Peyer's patch (tissue), 4 donors: ENCODE results near the gene BUD23. TPM values are rescaled to one million over a fixed set of nuclear protein-coding genes. Genes with fewer than 3 reads are reported as not detected.
"Not testable (repeated sequence)": the region's sequence is repeated elsewhere in the genome, so short reads cannot be mapped to it uniquely, and the experiment has no call there.

Experiments used
- DNase-seq, 3 donors: peaks; one replicate each; pipeline ENCODE4 v3.0.0-alpha.2; 2017 to 2019
- H3K27ac ChIP-seq, 4 donors: fragments of 200-600 bp; sonication (generic); one replicate each; pipeline ENCODE4 v1.5.1; 2016 to 2019
- H3K27me3 ChIP-seq, 2 donors: fragments of 200-600 bp; sonication (generic); one replicate each; pipeline ENCODE4 v1.5.1; 2019
- H3K36me3 ChIP-seq, 3 donors: fragments of 200-600 bp; sonication (generic); one replicate each; pipeline ENCODE4 v1.5.1; 2016 to 2019
- H3K4me1 ChIP-seq, 4 donors: fragments of 200-600 bp; sonication (generic); one replicate each; pipeline ENCODE4 v1.5.1; 2016 to 2019
- H3K4me3 ChIP-seq, 4 donors: fragments of 200-600 bp; sonication (generic); 1 replicate in 3 of 4; 2 replicates in 1 of 4; pipeline ENCODE4 v1.5.1; 2016 to 2019; ENCODE audit warnings: mild to moderate bottlenecking in 1 of 4
- H3K9me3 ChIP-seq, 4 donors: fragments of 200-600 bp; sonication (generic); one replicate each; pipeline ENCODE4 v1.5.1; 2016 to 2019; ENCODE audit warnings: mild to moderate bottlenecking in 1 of 4
- POLR2A ChIP-seq, 2 donors: fragments of 450-650 bp; IDR thresholded peaks; one replicate each; pipeline ENCODE4 v1.5.1; 2017; ENCODE audit warnings: antibody characterized with exemption in 2 of 2, mild to moderate bottlenecking in 2 of 2, moderate library complexity in 2 of 2
- total RNA-seq, 4 donors: library from RNA; depleted of rRNA; stranded (reverse); fragments of >200 nt; gene quantifications; one replicate each; pipeline ENCODE4 v1.1.0, GENCODE V29; 2016
- TF ChIP-seq, protein P1 (sequence below), 6 experiments: fragments of 450-650 bp in 4 of 6; fragments of 200-600 bp in 2 of 6; sonication (generic) in 1 of 6; IDR thresholded peaks; one replicate each; pipeline ENCODE4 v1.5.1; 2017 to 2019; ENCODE audit warnings: antibody characterized with exemption in 6 of 6, mild to moderate bottlenecking in 3 of 6, moderate library complexity in 1 of 6

Gene BUD23
- total RNA-seq, 4 donors from 2014 or later = 34.5 to 48.7 (median 44.1) TPM

DNA sequence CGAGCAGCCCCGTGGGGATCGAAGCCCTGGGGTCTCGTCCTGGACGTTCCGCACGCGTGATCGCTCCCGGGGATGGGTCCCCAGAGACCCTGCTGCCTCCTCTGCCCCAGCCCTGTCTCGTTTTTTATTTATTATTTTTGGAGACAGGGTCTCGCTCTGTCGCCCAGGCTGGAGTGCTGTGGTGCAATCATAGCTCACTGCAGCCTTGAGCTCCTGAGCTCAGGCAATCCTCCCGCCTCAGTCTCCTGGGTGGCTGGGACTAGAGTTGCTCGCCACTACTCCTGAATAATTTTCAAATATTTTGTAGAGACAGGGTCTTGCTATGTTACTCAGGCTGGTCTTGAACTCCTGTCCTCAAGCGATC is 36.4 kb downstream of the BUD23 start:
- no peak for DNase-seq
- Histone ChIP-seq H3K4me1 (peaks cover 0 to 43% (median 13%) of the 10 kb centered on the region in 4 donors), H3K27ac (peak overlapping the region in 1 of 4 donors; percentile 30), H3K36me3 (no peaks in the 10 kb centered on the region), H3K9me3 (no peaks in the 10 kb centered on the region), H3K27me3 (no peaks in the 10 kb centered on the region), H3K4me3 (peak overlapping the region; percentile 13 to 92 (median 72))
- TF ChIP-seq, protein P1, sequence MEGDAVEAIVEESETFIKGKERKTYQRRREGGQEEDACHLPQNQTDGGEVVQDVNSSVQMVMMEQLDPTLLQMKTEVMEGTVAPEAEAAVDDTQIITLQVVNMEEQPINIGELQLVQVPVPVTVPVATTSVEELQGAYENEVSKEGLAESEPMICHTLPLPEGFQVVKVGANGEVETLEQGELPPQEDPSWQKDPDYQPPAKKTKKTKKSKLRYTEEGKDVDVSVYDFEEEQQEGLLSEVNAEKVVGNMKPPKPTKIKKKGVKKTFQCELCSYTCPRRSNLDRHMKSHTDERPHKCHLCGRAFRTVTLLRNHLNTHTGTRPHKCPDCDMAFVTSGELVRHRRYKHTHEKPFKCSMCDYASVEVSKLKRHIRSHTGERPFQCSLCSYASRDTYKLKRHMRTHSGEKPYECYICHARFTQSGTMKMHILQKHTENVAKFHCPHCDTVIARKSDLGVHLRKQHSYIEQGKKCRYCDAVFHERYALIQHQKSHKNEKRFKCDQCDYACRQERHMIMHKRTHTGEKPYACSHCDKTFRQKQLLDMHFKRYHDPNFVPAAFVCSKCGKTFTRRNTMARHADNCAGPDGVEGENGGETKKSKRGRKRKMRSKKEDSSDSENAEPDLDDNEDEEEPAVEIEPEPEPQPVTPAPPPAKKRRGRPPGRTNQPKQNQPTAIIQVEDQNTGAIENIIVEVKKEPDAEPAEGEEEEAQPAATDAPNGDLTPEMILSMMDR (IDR thresholded peaks at IDR 0.05) = no peak
- no peak for TF ChIP-seq POLR2A (IDR thresholded peaks at IDR 0.05)

DNA sequence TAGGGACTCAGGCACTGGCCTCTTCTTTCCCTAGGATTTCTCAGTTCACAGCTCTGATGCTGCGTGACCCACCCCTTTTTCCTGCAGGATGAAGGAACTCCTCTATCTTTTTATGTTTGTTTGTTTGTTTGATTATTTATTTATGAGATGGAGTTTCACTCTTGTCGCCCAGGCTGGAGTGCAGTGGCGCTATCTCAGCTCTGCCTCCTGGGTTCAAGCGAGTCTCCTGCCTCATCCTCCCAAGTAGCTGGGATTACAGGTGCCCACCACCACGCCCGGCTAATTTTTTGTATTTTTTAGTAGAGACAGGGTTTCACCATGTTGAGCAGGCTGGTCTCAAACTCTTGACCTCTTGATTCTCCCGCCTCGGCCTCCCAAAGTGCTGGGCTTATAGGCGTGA is 37.0 kb downstream of the BUD23 start:
- H3K36me3 ChIP-seq, H3K27me3 ChIP-seq, H3K27ac ChIP-seq, H3K4me3 ChIP-seq, H3K9me3 ChIP-seq, DNase-seq: not testable (repeated sequence)
- peaks cover 0 to 40% (median 13%) of the 10 kb centered on the region in 4 donors for H3K4me1 ChIP-seq

DNA sequence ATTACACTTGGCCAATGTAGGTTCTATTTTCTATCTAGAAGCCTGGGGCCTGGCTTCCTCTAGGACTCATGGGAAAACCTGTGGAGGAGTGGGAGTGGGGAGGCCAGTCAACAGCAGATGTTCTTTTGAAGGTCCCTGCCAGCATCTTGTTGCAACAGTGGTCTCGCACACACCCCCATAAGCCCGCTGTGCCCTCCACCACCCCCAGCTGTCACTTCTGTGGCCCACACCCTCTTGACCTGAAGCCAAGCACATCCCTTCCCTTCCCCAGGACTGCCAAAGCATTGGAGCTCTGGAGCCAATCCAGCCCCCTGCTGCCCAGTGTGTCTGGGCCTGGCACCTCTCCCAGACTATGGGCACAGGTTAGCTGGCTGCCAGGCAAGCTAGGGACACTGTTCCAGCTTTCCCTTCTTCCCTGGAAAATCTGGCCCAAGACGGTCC is 38.0 kb downstream of the BUD23 start:
- H3K27ac ChIP-seq = no peak overlapping the region
- H3K27me3 ChIP-seq = no peaks in the 10 kb centered on the region
- no peak overlapping the region for H3K4me3 ChIP-seq
- no peak for DNase-seq
- H3K4me1 ChIP-seq = peaks cover 0 to 32% (median 13%) of the 10 kb centered on the region in 4 donors
- TF ChIP-seq, protein P1 (IDR thresholded peaks at IDR 0.05) = no peak
- TF ChIP-seq POLR2A (IDR thresholded peaks at IDR 0.05) = no peak
- no peaks in the 10 kb centered on the region for H3K9me3 ChIP-seq
- no peaks in the 10 kb centered on the region for H3K36me3 ChIP-seq

DNA sequence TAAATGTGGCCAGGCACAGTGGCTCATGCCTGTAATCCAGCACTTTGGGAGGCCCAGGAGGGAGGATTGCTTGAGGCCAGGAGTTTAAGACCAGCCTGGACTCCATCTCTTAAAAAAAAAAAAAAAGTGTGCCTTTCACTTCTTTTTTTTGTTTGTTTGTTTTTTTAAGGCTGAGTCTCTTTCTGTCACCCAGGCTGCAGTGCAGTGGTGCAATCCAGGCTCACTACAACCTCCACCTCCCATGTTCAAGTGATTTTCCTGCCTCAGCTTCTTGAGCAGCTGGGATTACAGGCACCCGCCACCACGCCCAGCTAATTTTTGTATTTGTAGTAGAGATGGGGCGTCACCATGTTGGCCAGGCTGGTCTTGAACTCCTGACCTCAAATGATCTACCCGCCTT is 38.8 kb downstream of the BUD23 start:
- H3K9me3 ChIP-seq, H3K36me3 ChIP-seq, H3K4me3 ChIP-seq, DNase-seq, H3K27ac ChIP-seq, H3K27me3 ChIP-seq: not testable (repeated sequence)
- peaks cover 0 to 24% (median 13%) of the 10 kb centered on the region in 4 donors for H3K4me1 ChIP-seq

DNA sequence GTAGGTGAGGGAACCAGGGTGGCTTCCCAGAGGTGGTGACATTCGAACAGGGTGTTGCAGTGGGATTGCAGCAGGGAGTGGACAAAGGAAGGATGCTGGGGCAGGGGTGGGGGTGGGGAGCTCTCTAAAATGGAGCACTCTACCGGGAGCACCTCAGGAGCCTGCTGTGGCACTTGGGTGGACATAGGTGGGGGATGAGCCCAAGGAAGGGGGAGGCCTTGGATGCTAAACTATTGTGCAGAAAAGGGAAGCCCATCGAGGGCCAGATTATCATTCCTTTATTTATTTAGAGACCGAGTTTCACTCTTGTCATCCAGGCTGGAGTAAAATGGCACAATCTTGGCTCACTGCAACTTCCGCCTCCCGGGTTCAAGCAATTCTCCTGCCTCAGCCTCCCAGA is 39.4 kb downstream of the BUD23 start:
- no peaks in the 10 kb centered on the region for H3K9me3 ChIP-seq
- TF ChIP-seq POLR2A (IDR thresholded peaks at IDR 0.05) = no peak
- TF ChIP-seq, protein P1 (IDR thresholded peaks at IDR 0.05) = no peak
- no peak for DNase-seq
- peaks cover 0 to 18% (median 11%) of the 10 kb centered on the region in 4 donors for H3K4me1 ChIP-seq
- H3K36me3 ChIP-seq = no peaks in the 10 kb centered on the region
- no peaks in the 10 kb centered on the region for H3K27me3 ChIP-seq
- no peak overlapping the region for H3K27ac ChIP-seq
- H3K4me3 ChIP-seq = no peak overlapping the region

DNA sequence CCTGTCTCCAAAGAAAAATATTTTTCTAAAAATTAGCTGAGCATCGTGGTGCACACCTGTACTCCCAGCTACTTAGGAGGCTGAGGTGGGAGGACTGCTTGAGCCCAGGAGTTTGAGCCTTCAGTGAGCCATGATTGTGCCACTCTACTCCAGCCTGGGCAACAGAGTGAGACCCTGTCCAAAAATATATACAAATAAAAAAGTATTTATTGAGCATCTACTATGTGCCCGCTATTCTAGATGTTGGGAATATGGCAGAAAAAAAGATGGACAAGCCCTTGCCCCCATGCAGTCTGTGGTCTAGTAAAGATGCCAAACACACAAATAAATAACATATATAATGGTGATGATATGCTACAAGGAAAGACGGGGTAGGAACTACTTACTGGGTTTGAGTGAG is 40.4 kb downstream of the BUD23 start:
- TF ChIP-seq, protein P1 (IDR thresholded peaks at IDR 0.05) = no peak
- no peak for TF ChIP-seq POLR2A (IDR thresholded peaks at IDR 0.05)
- Histone ChIP-seq H3K4me3 (no peak overlapping the region), H3K36me3 (no peaks in the 10 kb centered on the region), H3K27me3 (no peaks in the 10 kb centered on the region), H3K9me3 (no peaks in the 10 kb centered on the region), H3K4me1 (peaks cover 0 to 7% (median 3%) of the 10 kb centered on the region in 4 donors), H3K27ac (no peak overlapping the region)
- no peak for DNase-seq

DNA sequence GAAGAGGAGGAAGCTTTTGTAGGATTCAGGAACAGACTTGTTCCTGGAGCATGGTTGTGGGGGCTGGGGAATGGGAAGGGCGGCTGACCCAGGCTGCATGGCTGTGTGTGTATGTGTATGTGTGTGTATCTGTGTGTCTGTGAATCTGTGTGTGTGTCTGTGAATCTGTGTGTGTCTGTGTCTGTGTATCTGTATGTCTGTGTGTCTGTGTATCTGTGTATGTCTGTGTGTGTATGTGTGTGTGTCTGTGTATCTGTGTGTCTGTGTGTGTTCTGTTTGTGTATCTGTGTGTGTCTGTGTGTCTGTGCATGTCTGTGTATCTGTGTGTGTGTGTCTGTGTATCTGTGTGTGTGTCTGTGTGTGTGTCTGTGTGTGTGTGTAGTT is 42.7 kb downstream of the BUD23 start:
- Histone ChIP-seq H3K36me3 (no peaks in the 10 kb centered on the region), H3K4me1 (no peaks in the 10 kb centered on the region), H3K27me3 (no peaks in the 10 kb centered on the region), H3K27ac (no peak overlapping the region), H3K4me3 (no peak overlapping the region), H3K9me3 (no peaks in the 10 kb centered on the region)
- DNase-seq = no peak
- TF ChIP-seq, protein P1 (IDR thresholded peaks at IDR 0.05) = no peak
- no peak for TF ChIP-seq POLR2A (IDR thresholded peaks at IDR 0.05)
